Measurements from ENCODE around the gene SLC19A3. TPM values are rescaled to one million over a fixed set of nuclear protein-coding genes. Genes with fewer than 3 reads are reported as not detected.
A peak's percentile ranks its signal among the peaks of the same experiment; 100 is the strongest.

Gene SLC19A3
- total RNA-seq, 1 experiment from 2014 or later = 2.3 TPM

DNA sequence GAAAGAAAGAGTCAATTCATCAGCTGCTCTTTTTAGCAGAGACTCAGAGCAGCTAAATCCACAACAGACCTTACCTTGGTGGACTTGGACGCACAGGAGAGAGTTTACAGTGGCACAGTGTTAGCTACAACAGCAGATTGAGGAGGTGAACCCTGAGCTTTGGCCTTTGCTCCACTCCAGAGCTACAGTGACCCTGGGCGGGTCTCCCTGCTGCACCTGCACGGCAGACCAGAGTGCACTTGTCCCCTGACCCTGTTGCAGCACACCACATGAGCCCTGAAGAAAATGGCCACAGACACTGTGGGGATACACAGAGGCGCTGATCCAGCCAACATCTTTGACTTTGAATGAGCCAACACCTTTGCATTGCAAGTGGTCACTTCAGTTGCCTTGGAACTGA lies 11.0 kb downstream of the SLC19A3 start:
- no peaks in the 10 kb centered on the region for H3K79me2 ChIP-seq (ENCODE audit: insufficient read depth, low read length)
- no peak overlapping the region for H2BK15ac ChIP-seq (ENCODE audit: low read depth, low read length)
- H3K23me2 ChIP-seq (ENCODE audit: insufficient read length, low read depth, low read length, poor library complexity, severe bottlenecking) = no peaks in the 10 kb centered on the region
- WGBS (ENCODE audit: extremely low coverage, insufficient read length, low lambda C conversion rate) = no CpG with 5 or more reads among the region's 4 CpGs
- H4K5ac ChIP-seq (ENCODE audit: insufficient read length, low read depth, low read length) = no peak overlapping the region
- no peaks in the 10 kb centered on the region for H3K4me1 ChIP-seq (ENCODE audit: insufficient read depth, low read length)
- no peak overlapping the region for H2BK5ac ChIP-seq (ENCODE audit: insufficient read length, low read length)
- H4K20me1 ChIP-seq (ENCODE audit: control insufficient read depth, insufficient read depth, insufficient read length) = no peaks in the 10 kb centered on the region
- H3K18ac ChIP-seq (ENCODE audit: insufficient read length, low read depth, low read length) = no peak overlapping the region
- H3K36me3 Mint-ChIP-seq (ENCODE audit: insufficient read depth in 1 of 3, low read depth in 3 of 3) = peaks cover 4% of the 10 kb centered on the region in 3 experiments; a peak in 5 of 7 replicates
- no peaks in the 10 kb centered on the region for H3K79me1 ChIP-seq (ENCODE audit: insufficient read depth, low read depth, low read length, poor library complexity, severe bottlenecking)
- no peak overlapping the region for H4K8ac ChIP-seq (replicated peaks; ENCODE audit: insufficient read length, low read depth, low read length)
- H2AFZ ChIP-seq (ENCODE audit: low read length) = no peak overlapping the region
- no peak overlapping the region for H2AK5ac ChIP-seq (ENCODE audit: insufficient read length, low read length)
- peaks cover 0 to 8% of the 10 kb centered on the region in 2 experiments; a peak in 2 of 4 replicates for H3K4me1 Mint-ChIP-seq
- no peak overlapping the region for H3K4ac ChIP-seq (ENCODE audit: low read depth, low read length)
- no peak overlapping the region for H2BK12ac ChIP-seq (ENCODE audit: insufficient read length, low read depth, low read length)
- H3K27ac ChIP-seq (ENCODE audit: insufficient read length, low read depth, low read length) = no peak overlapping the region
- no peak overlapping the region for H3K14ac ChIP-seq (ENCODE audit: insufficient read depth, low read length)
- DNase-seq = no peak
- H3K4me3 Mint-ChIP-seq = no peak overlapping the region
- H2BK20ac ChIP-seq (ENCODE audit: low read depth, low read length, poor library complexity, severe bottlenecking) = no peak overlapping the region
- peak overlapping the region in 1 of 3 experiments; percentile 20; a peak in 1 of 7 replicates for H3K27ac Mint-ChIP-seq
- H3K9me3 ChIP-seq (ENCODE audit: control insufficient read depth, low read depth, low read length) = no peaks in the 10 kb centered on the region
- no peak overlapping the region for H3K4me2 ChIP-seq (ENCODE audit: insufficient read depth, insufficient read length, low read length)
- H3K27me3 Mint-ChIP-seq (ENCODE audit: low read depth) = no peaks in the 10 kb centered on the region
- no peak overlapping the region for H4K91ac ChIP-seq (ENCODE audit: insufficient read length, low read depth, low read length)
- TF ChIP-seq, protein P1, sequence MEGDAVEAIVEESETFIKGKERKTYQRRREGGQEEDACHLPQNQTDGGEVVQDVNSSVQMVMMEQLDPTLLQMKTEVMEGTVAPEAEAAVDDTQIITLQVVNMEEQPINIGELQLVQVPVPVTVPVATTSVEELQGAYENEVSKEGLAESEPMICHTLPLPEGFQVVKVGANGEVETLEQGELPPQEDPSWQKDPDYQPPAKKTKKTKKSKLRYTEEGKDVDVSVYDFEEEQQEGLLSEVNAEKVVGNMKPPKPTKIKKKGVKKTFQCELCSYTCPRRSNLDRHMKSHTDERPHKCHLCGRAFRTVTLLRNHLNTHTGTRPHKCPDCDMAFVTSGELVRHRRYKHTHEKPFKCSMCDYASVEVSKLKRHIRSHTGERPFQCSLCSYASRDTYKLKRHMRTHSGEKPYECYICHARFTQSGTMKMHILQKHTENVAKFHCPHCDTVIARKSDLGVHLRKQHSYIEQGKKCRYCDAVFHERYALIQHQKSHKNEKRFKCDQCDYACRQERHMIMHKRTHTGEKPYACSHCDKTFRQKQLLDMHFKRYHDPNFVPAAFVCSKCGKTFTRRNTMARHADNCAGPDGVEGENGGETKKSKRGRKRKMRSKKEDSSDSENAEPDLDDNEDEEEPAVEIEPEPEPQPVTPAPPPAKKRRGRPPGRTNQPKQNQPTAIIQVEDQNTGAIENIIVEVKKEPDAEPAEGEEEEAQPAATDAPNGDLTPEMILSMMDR (conservative IDR thresholded peaks at IDR 0.05) = no peak
- H3K9me3 Mint-ChIP-seq = peaks cover 0 to 3% of the 10 kb centered on the region in 2 experiments; a peak in 4 of 5 replicates
- H3K23ac ChIP-seq (ENCODE audit: insufficient read length, low read depth, low read length) = no peak overlapping the region
- H3K27me3 ChIP-seq (ENCODE audit: insufficient read depth, low read length) = no peaks in the 10 kb centered on the region
- no peak overlapping the region for H2BK120ac ChIP-seq (ENCODE audit: low read depth, low read length, poor library complexity, severe bottlenecking)
- H3K9ac ChIP-seq (ENCODE audit: extremely low read depth, insufficient read length, low read length) = no peak overlapping the region
- no peak overlapping the region for H3K56ac ChIP-seq (ENCODE audit: insufficient read length, low read depth, low read length)
- H3T11ph ChIP-seq (ENCODE audit: low read length) = no peak overlapping the region

All from H9 (cell line).